H1 (cell line): ENCODE measurements around the gene TCEA3. TPM values are rescaled to one million over a fixed set of nuclear protein-coding genes. Genes with fewer than 3 reads are reported as not detected.

Source experiments
- CTCF ChIA-PET: fragments of 300-600 bp; sonication (Branson Sonifier 250); formaldehyde crosslinking; loops from one replicate; lab custom pipeline; 2021; ENCODE audit not compliant: partially characterized antibody; lab: Charles Lee
- POLR2A ChIA-PET: fragments of 300-600 bp; sonication (Branson Sonifier 250); formaldehyde crosslinking; loops from one replicate; lab custom pipeline; 2021; ENCODE audit warnings: inconsistent platforms; ENCODE audit not compliant: partially characterized antibody; lab: Charles Lee
- DNase-seq, 2 experiments: peaks; one replicate each; pipeline versions ENCODE4 v3.0.0 to v3.0.0-alpha.2; 2010 to 2022; ENCODE audit warnings: low spot score in 2 of 2, low read depth in 1 of 2, mixed read lengths in 1 of 2
- FAIRE-seq: peaks from 2 replicates; lab custom pipeline; 2011; peaks lifted over from hg19 to GRCh38; lab: Jason Lieb, UNC
- H2AFZ ChIP-seq: 2 replicates; pipeline ENCODE4 v1.8.1; 2012; ENCODE audit warnings: low read length, inconsistent platforms
- H2AK5ac ChIP-seq: 2 replicates; pipeline ENCODE4 v1.6.1; 2013; ENCODE audit warnings: low read depth, low read length
- H2BK120ac ChIP-seq: replicated peaks from 2 replicates; pipeline ENCODE3; 2013; ENCODE audit warnings: low read depth, low read length, inconsistent platforms
- H2BK12ac ChIP-seq: 2 replicates; pipeline ENCODE4 v1.6.1; 2013; ENCODE audit warnings: low read depth, low read length
- H2BK15ac ChIP-seq: 2 replicates; pipeline ENCODE4 v1.6.1; 2013; ENCODE audit warnings: low read length
- H2BK20ac ChIP-seq: 2 replicates; pipeline ENCODE4 v1.6.1; 2013; ENCODE audit warnings: low read length
- H2BK5ac ChIP-seq: 2 replicates; pipeline ENCODE4 v1.6.1; 2013; ENCODE audit warnings: low read depth, low read length
- H3K14ac ChIP-seq: 2 replicates; pipeline ENCODE4 v1.6.1; 2013; ENCODE audit warnings: inconsistent platforms; ENCODE audit not compliant: insufficient read length
- H3K18ac ChIP-seq: 2 replicates; pipeline ENCODE4 v1.6.1; 2013; ENCODE audit warnings: low read length; ENCODE audit errors: extremely low read depth
- H3K23ac ChIP-seq: 2 replicates; pipeline ENCODE4 v1.6.1; 2013; ENCODE audit warnings: inconsistent platforms; ENCODE audit not compliant: insufficient read length
- H3K23me2 ChIP-seq: 2 replicates; pipeline ENCODE4 v1.6.1; 2013; ENCODE audit warnings: low read depth, low read length
- H3K27ac ChIP-seq: 2 replicates; pipeline ENCODE4 v1.6.1; 2011; ENCODE audit warnings: low read depth, low read length, inconsistent platforms
- H3K27me3 ChIP-seq, 4 experiments: replicated peaks in 1 of 4; 1 replicate in 1 of 4; 2 replicates in 3 of 4; pipeline versions ENCODE4 v1.6.1 to v1.8.1; 2011 to 2013; ENCODE audit warnings: low read length in 3 of 4, mild to moderate bottlenecking in 3 of 4, inconsistent platforms in 2 of 4, mixed read lengths in 2 of 4, moderate library complexity in 1 of 4; ENCODE audit not compliant: control insufficient read depth in 3 of 4, insufficient read depth in 3 of 4; ENCODE audit errors: extremely low read depth in 1 of 4
- H3K36me3 ChIP-seq, 4 experiments: 2 replicates each; pipeline versions ENCODE4 v1.6.1 to v1.8.1; 2011 to 2013; ENCODE audit warnings: mild to moderate bottlenecking in 4 of 4, low read length in 3 of 4, moderate library complexity in 2 of 4, control low read depth in 1 of 4, inconsistent platforms in 1 of 4; ENCODE audit not compliant: insufficient read depth in 4 of 4, control insufficient read depth in 2 of 4
- H3K4ac ChIP-seq: replicated peaks from 2 replicates; pipeline ENCODE3; 2013; ENCODE audit warnings: low read length, low read depth, mixed read lengths, inconsistent platforms; ENCODE audit not compliant: insufficient read length
- H3K4me1 ChIP-seq, 4 experiments: replicated peaks in 1 of 4; 1 replicate in 1 of 4; 2 replicates in 3 of 4; pipeline versions ENCODE4 v1.6.1 to v1.8.1; 2011 to 2013; ENCODE audit warnings: low read length in 3 of 4, inconsistent platforms in 2 of 4, mixed read lengths in 1 of 4; ENCODE audit not compliant: insufficient read depth in 4 of 4, control insufficient read depth in 3 of 4
- H3K4me2 ChIP-seq, 2 experiments: 2 replicates each; pipeline versions ENCODE4 v1.6.1 to v1.8.1; 2011 to 2013; ENCODE audit warnings: low read depth in 2 of 2, low read length in 2 of 2, control low read depth in 1 of 2, inconsistent platforms in 1 of 2, mild to moderate bottlenecking in 1 of 2; ENCODE audit not compliant: insufficient read depth in 1 of 2
- H3K4me3 ChIP-seq, 4 experiments: fragments of 200-600, 300-600 bp in 1 of 4; sonication (generic), shearing (Covaris generic), sonication (Bioruptor Twin) in 1 of 4; 2 replicates each; pipeline versions ENCODE4 v1.5.1 to v1.8.1; 2011 to 2016; ENCODE audit warnings: low read length in 4 of 4, low read depth in 3 of 4, control low read depth in 2 of 4, inconsistent platforms in 2 of 4, mild to moderate bottlenecking in 2 of 4, mixed read lengths in 1 of 4, moderate library complexity in 1 of 4; ENCODE audit not compliant: insufficient read depth in 2 of 4; ENCODE audit errors: extremely low read depth in 1 of 4
- H3K56ac ChIP-seq: replicated peaks from 2 replicates; pipeline ENCODE3; 2013; ENCODE audit warnings: low read depth, mild to moderate bottlenecking, mixed read lengths, low read length, inconsistent platforms; ENCODE audit not compliant: insufficient read length
- H3K79me1 ChIP-seq: 2 replicates; pipeline ENCODE4 v1.6.1; 2013; ENCODE audit warnings: low read depth, low read length, control low read depth
- H3K79me2 ChIP-seq, 2 experiments: 2 replicates each; pipeline versions ENCODE4 v1.6.1 to v1.8.1; 2012 to 2013; ENCODE audit warnings: low read length in 2 of 2, mild to moderate bottlenecking in 2 of 2, inconsistent platforms in 1 of 2; ENCODE audit not compliant: insufficient read depth in 2 of 2, control insufficient read depth in 1 of 2
- H3K9ac ChIP-seq, 4 experiments: replicated peaks in 1 of 4; 1 replicate in 1 of 4; 2 replicates in 3 of 4; pipeline versions ENCODE4 v1.6.1 to v1.8.1; 2011 to 2013; ENCODE audit warnings: low read depth in 3 of 4, low read length in 3 of 4, control low read depth in 2 of 4, mild to moderate bottlenecking in 2 of 4, moderate library complexity in 2 of 4, inconsistent platforms in 1 of 4; ENCODE audit errors: extremely low read depth in 1 of 4
- H3K9me3 ChIP-seq, 2 experiments: 2 replicates each; pipeline versions ENCODE4 v1.6.1 to v1.8.1; 2012 to 2013; ENCODE audit warnings: mild to moderate bottlenecking in 2 of 2, moderate library complexity in 2 of 2, control low read depth in 1 of 2, inconsistent platforms in 1 of 2, low read depth in 1 of 2, low read length in 1 of 2, mixed read lengths in 1 of 2; ENCODE audit not compliant: insufficient read depth in 2 of 2
- H4K20me1 ChIP-seq, 2 experiments: replicated peaks in 1 of 2; 2 replicates each; pipeline versions ENCODE3 to v1.8.1; 2011 to 2013; ENCODE audit warnings: inconsistent platforms in 2 of 2, low read length in 2 of 2, mild to moderate bottlenecking in 1 of 2; ENCODE audit not compliant: insufficient read depth in 2 of 2, control insufficient read depth in 1 of 2
- H4K5ac ChIP-seq: 2 replicates; pipeline ENCODE4 v1.6.1; 2013; ENCODE audit warnings: low read length, low read depth, mixed read lengths, inconsistent platforms; ENCODE audit not compliant: insufficient read length
- H4K8ac ChIP-seq: 2 replicates; pipeline ENCODE4 v1.8.0; 2013; ENCODE audit warnings: mild to moderate bottlenecking, moderate library complexity, low read length, inconsistent platforms; ENCODE audit not compliant: insufficient read depth; ENCODE audit errors: extremely low read depth
- H4K91ac ChIP-seq: replicated peaks from 2 replicates; pipeline ENCODE3; 2013; ENCODE audit warnings: low read length, mixed read lengths, inconsistent platforms; ENCODE audit not compliant: insufficient read length
- CBX5 ChIP-seq: fragments of 300-800, 300-1000 bp; sonication (generic); IDR thresholded peaks from 2 replicates; pipeline ENCODE4 v1.7.1; 2016; ENCODE audit warnings: antibody characterized with exemption, low read length, low read depth
- EZH2 ChIP-seq: fragments of 200-600 bp; sonication (generic); IDR thresholded peaks from 2 replicates; pipeline ENCODE4 v1.7.1; 2012; ENCODE audit warnings: low read depth, mild to moderate bottlenecking, moderate library complexity, low read length, inconsistent platforms; ENCODE audit not compliant: severe bottlenecking
- SP4 ChIP-seq: IDR thresholded peaks from 2 replicates; pipeline ENCODE4 v1.6.1; 2012; ENCODE audit warnings: low read length, inconsistent platforms
- WGBS, 2 experiments: shearing (Covaris generic) in 1 of 2; methylation state at CpG; one replicate each; pipeline versions ENCODE4 v1.1.6 to v1.1.7; 2013 to 2015; ENCODE audit warnings: low lambda C conversion rate in 2 of 2, mixed read lengths in 2 of 2, inconsistent platforms in 1 of 2, low coverage in 1 of 2, missing lambda C conversion rate in 1 of 2; ENCODE audit not compliant: insufficient replicate concordance in 2 of 2, insufficient coverage in 1 of 2, insufficient read length in 1 of 2; ENCODE audit errors: extremely low coverage in 1 of 2, missing lambda C conversion rate in 1 of 2; 5-methylcytosine and 5-hydroxymethylcytosine counted together
- polyA plus RNA-seq, 7 experiments: library from polyadenylated mRNA; depleted of rRNA in 3 of 7; stranded (reverse) in 5 of 7; unstranded in 2 of 7; fragments of >200 nt in 5 of 7; fragments of 200-250 nt in 2 of 7; gene quantifications; 1 replicate in 5 of 7; 2 replicates in 1 of 7; 4 replicates in 1 of 7; pipeline versions ENCODE4 v1.2.1 to v1.2.3, GENCODE V29; 2011 to 2013; ENCODE audit warnings: missing spikeins in 2 of 7, mixed read lengths in 2 of 7
- total RNA-seq: library from RNA; stranded (reverse); fragmentation: NEBNext Ultra II Directional; extraction: Animal tissue kit (Norgen Biotek cat#: 25700); gene quantifications from 2 replicates; pipeline ENCODE4 v1.2.1, GENCODE V29; 2021

The TCEA3 gene
- total and polyA plus RNA-seq, 2 of the 8 experiments (the other 6 are each of a cell fraction or from before 2014, with no cell fraction given): 0.08 TPM; not detected in 1

DNA sequence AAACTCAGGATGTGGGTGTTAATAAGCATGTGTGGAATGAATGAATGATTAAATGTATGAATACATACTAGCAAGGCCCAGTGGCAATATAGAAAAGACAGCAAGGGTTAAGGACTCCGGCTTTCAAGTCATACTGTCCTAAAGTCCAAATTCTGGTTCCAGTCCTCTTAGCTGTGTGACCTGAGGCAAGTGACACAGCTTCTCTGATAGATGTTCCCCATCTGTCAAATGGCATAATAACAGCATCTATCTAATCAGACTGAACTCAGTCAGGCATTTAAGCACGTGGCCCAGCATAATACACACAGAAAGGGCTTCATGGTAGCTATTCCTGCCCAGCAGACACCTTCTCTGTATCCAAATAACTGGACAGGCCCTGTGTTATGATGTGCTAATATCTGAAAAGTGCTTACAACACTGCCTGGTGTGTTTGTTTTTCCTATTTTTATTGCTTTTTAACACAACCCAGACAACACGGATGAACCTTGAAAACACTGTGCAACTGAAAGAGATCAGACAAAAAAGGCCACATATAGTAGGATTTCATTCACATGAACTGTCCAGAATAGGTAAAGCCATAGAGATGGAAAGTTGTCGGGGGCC lies 47.0 kb upstream of the TCEA3 start:
- DNase-seq: no peak
- H2AFZ ChIP-seq: no peak overlapping the region
- ChIA-PET POLR2A (no interaction called here), CTCF (interaction anchor here (0.9 kb wide), 1 partner anchor 13 kb away, joined by 3 read pairs; the partner anchor contains the start of gene ASAP3)
- no peak overlapping the region for H2AK5ac ChIP-seq
- H3K27me3 ChIP-seq: no peaks in the 10 kb centered on the region
- H2BK120ac ChIP-seq: no peak overlapping the region
- H3K9ac ChIP-seq: no peak overlapping the region
- peaks cover 0 to 15% of the 10 kb centered on the region in 2 experiments; a peak in 1 of 4 replicates for H3K79me2 ChIP-seq
- H3K14ac ChIP-seq: no peak overlapping the region
- H3K27ac ChIP-seq: no peak overlapping the region
- H2BK12ac ChIP-seq: no peak overlapping the region
- peaks cover 12 to 27% of the 10 kb centered on the region in 2 experiments for H4K20me1 ChIP-seq
- no peak overlapping the region for H3K56ac ChIP-seq
- 81% methylated on average over 4 of the region's 4 CpGs; no CpG with 5 or more reads in 1 of the 2 experiments for WGBS, 2 experiments
- no peak overlapping the region for H3K23ac ChIP-seq
- H3K36me3 ChIP-seq: no peaks in the 10 kb centered on the region
- H3K18ac ChIP-seq: no peak overlapping the region
- FAIRE-seq: no peak
- no peak overlapping the region for H3K4me2 ChIP-seq
- no peak overlapping the region for H4K8ac ChIP-seq
- H4K5ac ChIP-seq: no peak overlapping the region
- no peaks in the 10 kb centered on the region for H3K9me3 ChIP-seq
- no peaks in the 10 kb centered on the region for H3K23me2 ChIP-seq
- peaks cover 18% of the 10 kb centered on the region; the same call in 1 of the 2 replicates for H3K79me1 ChIP-seq
- no peak overlapping the region for H2BK15ac ChIP-seq
- H2BK5ac ChIP-seq: no peak overlapping the region
- no peak overlapping the region for H3K4ac ChIP-seq
- no peak overlapping the region for H4K91ac ChIP-seq
- peaks cover 0 to 5% (median 0%) of the 10 kb centered on the region in 4 experiments; a peak in 1 of 7 replicates for H3K4me1 ChIP-seq
- no peak overlapping the region for H3K4me3 ChIP-seq
- H2BK20ac ChIP-seq: no peak overlapping the region
- TF ChIP-seq SP4 (no peak), CBX5 (no peak), EZH2 (no peak)
